Epithelial cell of proximal tubule (primary cell): ENCODE measurements around the gene IQCE. TPM values are rescaled to one million over a fixed set of nuclear protein-coding genes. Genes with fewer than 3 reads are reported as not detected.

Experiments
- DNase-seq: peaks from one replicate; pipeline ENCODE4 v3.0.0-alpha.2; 2011; ENCODE audit warnings: low read depth
- H3K4me3 ChIP-seq: 2 replicates; pipeline ENCODE4 v1.5.1; 2011; ENCODE audit warnings: low read depth, mild to moderate bottlenecking, low read length
- total RNA-seq: library from RNA; depleted of rRNA; stranded (reverse); fragments of >200 nt; gene quantifications from 2 replicates; pipeline ENCODE4 v1.2.3, GENCODE V29; 2015
- TF ChIP-seq, protein P1 (sequence below): conservative IDR thresholded peaks from 2 replicates; pipeline ENCODE4 v1.5.1; 2012; ENCODE audit warnings: low read depth, mild to moderate bottlenecking, low read length

Gene IQCE
- total RNA-seq, 1 donor from 2014 or later: 25.0 TPM

- no peak for DNase-seq
- no peak overlapping the region for H3K4me3 ChIP-seq
- TF ChIP-seq, protein P1, sequence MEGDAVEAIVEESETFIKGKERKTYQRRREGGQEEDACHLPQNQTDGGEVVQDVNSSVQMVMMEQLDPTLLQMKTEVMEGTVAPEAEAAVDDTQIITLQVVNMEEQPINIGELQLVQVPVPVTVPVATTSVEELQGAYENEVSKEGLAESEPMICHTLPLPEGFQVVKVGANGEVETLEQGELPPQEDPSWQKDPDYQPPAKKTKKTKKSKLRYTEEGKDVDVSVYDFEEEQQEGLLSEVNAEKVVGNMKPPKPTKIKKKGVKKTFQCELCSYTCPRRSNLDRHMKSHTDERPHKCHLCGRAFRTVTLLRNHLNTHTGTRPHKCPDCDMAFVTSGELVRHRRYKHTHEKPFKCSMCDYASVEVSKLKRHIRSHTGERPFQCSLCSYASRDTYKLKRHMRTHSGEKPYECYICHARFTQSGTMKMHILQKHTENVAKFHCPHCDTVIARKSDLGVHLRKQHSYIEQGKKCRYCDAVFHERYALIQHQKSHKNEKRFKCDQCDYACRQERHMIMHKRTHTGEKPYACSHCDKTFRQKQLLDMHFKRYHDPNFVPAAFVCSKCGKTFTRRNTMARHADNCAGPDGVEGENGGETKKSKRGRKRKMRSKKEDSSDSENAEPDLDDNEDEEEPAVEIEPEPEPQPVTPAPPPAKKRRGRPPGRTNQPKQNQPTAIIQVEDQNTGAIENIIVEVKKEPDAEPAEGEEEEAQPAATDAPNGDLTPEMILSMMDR: no peak
Observed at GRCh38 chr7:2539031-2539911, 19.5 kb upstream of the IQCE start.

GRCh38 chr7:2540133-2540532, 18.6 kb upstream of the IQCE start:
- no peak for DNase-seq
- TF ChIP-seq, protein P1: no peak
- no peak overlapping the region for H3K4me3 ChIP-seq

GRCh38 chr7:2540641-2541051, 18.1 kb upstream of the IQCE start:
- no peak overlapping the region for H3K4me3 ChIP-seq
- TF ChIP-seq, protein P1: no peak
- DNase-seq: no peak

- H3K4me3 ChIP-seq: no peak overlapping the region
- TF ChIP-seq, protein P1: no peak
- DNase-seq: no peak
Observed at GRCh38 chr7:2541291-2542010, 17.3 kb upstream of the IQCE start.

DNA sequence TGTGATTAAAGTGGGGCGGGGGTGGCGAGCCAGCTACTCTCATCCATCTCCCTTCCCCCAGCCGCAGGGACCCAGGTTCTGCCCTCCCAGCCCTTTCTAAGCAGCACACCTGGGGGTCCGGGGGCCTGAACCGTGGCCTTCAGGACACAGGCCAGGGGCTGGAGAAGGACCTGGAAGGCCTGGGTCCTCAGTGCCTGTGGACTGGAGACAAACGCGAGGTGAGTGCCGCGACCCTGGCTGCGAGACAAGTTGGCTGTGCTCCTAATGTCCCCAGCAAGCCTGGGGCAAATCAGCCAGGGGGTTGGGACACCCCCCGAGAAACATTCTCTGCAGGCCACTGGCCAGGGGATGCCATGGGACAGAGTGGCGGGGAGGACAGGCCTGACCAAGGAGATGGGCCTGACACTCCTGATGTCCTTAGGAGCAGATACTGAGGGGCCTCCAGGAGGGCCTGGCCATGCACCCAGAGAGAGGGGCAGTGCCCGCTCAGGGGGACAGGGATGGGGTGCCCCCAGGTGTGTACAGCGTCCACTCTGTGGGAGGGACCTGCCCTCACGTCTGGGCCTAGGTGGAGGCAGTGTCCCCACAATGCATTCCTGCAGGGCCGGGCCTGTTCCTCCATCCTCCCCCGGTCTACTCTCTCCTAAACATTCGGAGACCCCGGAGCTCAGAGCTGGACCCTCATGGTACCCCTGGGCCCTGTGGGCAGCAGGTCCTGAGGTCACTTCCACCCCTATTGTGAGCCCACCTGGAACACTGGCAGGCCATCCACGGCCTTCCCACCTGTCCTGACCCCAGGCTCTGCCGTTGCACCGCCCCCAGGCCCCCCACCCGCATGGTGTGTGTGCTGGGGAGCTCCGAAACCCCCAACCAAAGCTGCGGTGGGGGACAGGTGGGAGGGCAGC, 16.5 kb upstream of the IQCE start:
- TF ChIP-seq, protein P1: no peak
- H3K4me3 ChIP-seq: no peak overlapping the region
- no peak for DNase-seq

DNA sequence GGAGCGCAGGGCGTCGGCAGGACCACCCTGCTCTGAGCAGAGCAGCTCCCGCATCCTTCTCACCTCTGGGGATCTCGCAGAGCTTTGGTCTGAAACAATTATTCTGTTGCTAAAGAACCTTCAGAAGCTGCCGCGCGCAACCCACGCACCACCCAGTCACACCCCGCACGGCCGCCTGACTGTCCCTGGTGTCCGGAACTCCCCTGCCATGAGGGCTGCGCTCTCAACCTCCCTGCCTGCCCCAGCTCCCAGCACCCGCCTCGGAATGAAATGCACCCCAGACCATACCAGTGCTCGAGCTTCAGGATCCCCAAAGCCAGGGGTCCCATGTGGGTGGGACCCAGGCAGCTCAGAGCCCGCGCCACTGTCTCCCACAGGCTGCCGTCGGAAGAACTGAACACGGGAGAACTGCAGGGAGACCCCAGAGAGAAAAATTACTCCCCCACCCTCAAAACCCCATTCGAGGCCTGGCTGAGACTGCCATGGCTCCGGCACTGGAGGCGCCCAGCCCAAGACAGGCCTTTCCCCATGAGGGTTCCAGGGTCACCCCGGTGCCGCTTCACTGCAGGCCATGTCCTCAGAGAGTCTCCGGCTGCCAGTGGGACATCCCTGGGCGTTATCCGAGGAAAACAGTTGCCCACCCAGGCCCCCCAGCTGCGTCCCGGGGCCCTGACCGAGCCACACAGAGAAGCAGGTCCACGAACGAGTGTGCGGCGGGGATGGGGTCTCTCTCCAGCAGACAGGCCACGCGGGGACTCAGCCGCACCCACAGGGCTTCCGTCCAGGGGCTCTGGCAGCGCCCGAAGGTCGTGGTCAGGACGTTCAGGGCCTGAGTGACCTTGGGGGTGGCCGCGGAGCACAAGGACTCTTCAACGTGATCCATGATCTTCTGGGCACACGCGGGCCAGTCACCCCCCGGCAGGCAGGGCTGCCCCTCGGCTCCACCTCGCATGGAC, 15.6 kb upstream of the IQCE start:
- TF ChIP-seq, protein P1: no peak
- no peak for DNase-seq
- H3K4me3 ChIP-seq: no peak overlapping the region
